Mesothelial cell of epicardium (in vitro differentiated cells): ENCODE results near the gene PDCD1. TPM values are rescaled to one million over a fixed set of nuclear protein-coding genes. Genes with fewer than 3 reads are reported as not detected.
A peak's percentile ranks its signal among the peaks of the same experiment; 100 is the strongest.

ENCODE experiments used
- DNase-seq, 2 experiments: peaks; one replicate each; pipeline ENCODE4 v3.0.0; 2021; ENCODE audit warnings: low spot score in 2 of 2; ENCODE audit not compliant: unreplicated experiment in 2 of 2
- H3K27ac Mint-ChIP-seq: 2 replicates; pipeline ENCODE4 v1.8.0; 2021; ENCODE audit warnings: mixed read lengths
- H3K27me3 Mint-ChIP-seq: 2 replicates; pipeline ENCODE4 v1.8.0; 2021; ENCODE audit warnings: low read depth, mixed read lengths
- H3K36me3 Mint-ChIP-seq: 2 replicates; pipeline ENCODE4 v1.8.0; 2021; ENCODE audit warnings: mixed read lengths
- H3K4me1 Mint-ChIP-seq: 2 replicates; pipeline ENCODE4 v1.8.0; 2021; ENCODE audit warnings: mixed read lengths
- H3K4me3 Mint-ChIP-seq: 2 replicates; pipeline ENCODE4 v1.8.0; 2021; ENCODE audit warnings: mild to moderate bottlenecking, moderate library complexity, mixed read lengths
- H3K9me3 Mint-ChIP-seq: 2 replicates; pipeline ENCODE4 v1.8.0; 2021; ENCODE audit warnings: mixed read lengths
- CTCF ChIP-seq: fragments of 200-600 bp; sonication (generic); IDR thresholded peaks from one replicate; pipeline ENCODE4 v1.5.0; 2021; ENCODE audit warnings: antibody characterized with exemption; ENCODE audit not compliant: unreplicated experiment
- total RNA-seq: library from RNA; stranded (reverse); gene quantifications from 3 replicates; pipeline ENCODE4 v1.2.1, GENCODE V29; 2021

Gene PDCD1
- total RNA-seq, 1 donor from 2014 or later, result not detected

GRCh38 chr2:241862775-241863535 lies 4.3 kb upstream of the PDCD1 start:
- Mint-ChIP-seq H3K27me3 (peaks cover 29% of the 10 kb centered on the region), H3K27ac (no peak overlapping the region), H3K4me3 (no peak overlapping the region), H3K9me3 (peaks cover 5% of the 10 kb centered on the region), H3K36me3 (no peaks in the 10 kb centered on the region), H3K4me1 (peaks cover 8% of the 10 kb centered on the region)
- TF ChIP-seq CTCF, result no peak
- no peak for DNase-seq

- no peak overlapping the region for H3K4me3 Mint-ChIP-seq
- DNase-seq, result peak in 1 of 2 experiments; percentile 14
- H3K9me3 Mint-ChIP-seq, result peaks cover 5% of the 10 kb centered on the region
- no peak for TF ChIP-seq CTCF
- H3K36me3 Mint-ChIP-seq, result no peaks in the 10 kb centered on the region
- H3K4me1 Mint-ChIP-seq, result peaks cover 8% of the 10 kb centered on the region
- no peak overlapping the region for H3K27ac Mint-ChIP-seq
- H3K27me3 Mint-ChIP-seq, result peaks cover 24% of the 10 kb centered on the region
These were observed 3.4 kb upstream of the PDCD1 start for GRCh38 chr2:241862093-241862492.

- Mint-ChIP-seq H3K4me1 (peaks cover 8% of the 10 kb centered on the region), H3K4me3 (no peak overlapping the region), H3K27ac (no peak overlapping the region), H3K27me3 (peaks cover 22% of the 10 kb centered on the region), H3K9me3 (peaks cover 5% of the 10 kb centered on the region), H3K36me3 (no peaks in the 10 kb centered on the region)
- DNase-seq, result no peak
- TF ChIP-seq CTCF, result no peak
These were observed 2.6 kb upstream of the PDCD1 start for GRCh38 chr2:241861264-241861663.

GRCh38 chr2:241860184-241861078 lies 1.7 kb upstream of the PDCD1 start:
- peaks cover 5% of the 10 kb centered on the region for H3K9me3 Mint-ChIP-seq
- no peak overlapping the region for H3K4me3 Mint-ChIP-seq
- H3K4me1 Mint-ChIP-seq, result peaks cover 8% of the 10 kb centered on the region
- peak in 1 of 2 experiments; percentile 16 for DNase-seq
- no peak overlapping the region for H3K27ac Mint-ChIP-seq
- H3K27me3 Mint-ChIP-seq, result peaks cover 17% of the 10 kb centered on the region
- no peaks in the 10 kb centered on the region for H3K36me3 Mint-ChIP-seq
- no peak for TF ChIP-seq CTCF

- H3K36me3 Mint-ChIP-seq, result no peaks in the 10 kb centered on the region
- TF ChIP-seq CTCF, result no peak
- peaks cover 8% of the 10 kb centered on the region for H3K4me1 Mint-ChIP-seq
- peaks cover 9% of the 10 kb centered on the region for H3K27me3 Mint-ChIP-seq
- H3K27ac Mint-ChIP-seq, result no peak overlapping the region
- H3K4me3 Mint-ChIP-seq, result peak overlapping the region; percentile 10
- peaks cover 5% of the 10 kb centered on the region for H3K9me3 Mint-ChIP-seq
- DNase-seq, result peak in 1 of 2 experiments; percentile 13
These were observed 916 bp upstream of the PDCD1 start for GRCh38 chr2:241859436-241860183.
